CD14-positive monocyte (primary cell): ENCODE results near the gene ADGRG6. TPM values are rescaled to one million over a fixed set of nuclear protein-coding genes. Genes with fewer than 3 reads are reported as not detected.

ENCODE experiments used
- DNase-seq, 3 donors: peaks; one replicate each; pipeline ENCODE4 v3.0.0-alpha.2; 2011 to 2022
- H2AFZ ChIP-seq: 2 replicates; pipeline ENCODE4 v1.6.0; 2012; ENCODE audit warnings: mild to moderate bottlenecking, low read depth, low read length, inconsistent platforms; ENCODE audit not compliant: insufficient read depth, poor library complexity, severe bottlenecking
- H3K27ac ChIP-seq, 2 donors: 1 replicate in 1 of 2; 2 replicates in 1 of 2; pipeline ENCODE4 v1.5.1; 2012 to 2013; ENCODE audit warnings: low read length in 2 of 2, control low read depth in 1 of 2, inconsistent platforms in 1 of 2, low read depth in 1 of 2, mild to moderate bottlenecking in 1 of 2
- H3K27me3 ChIP-seq, 2 donors: one replicate each; pipeline versions ENCODE4 v1.6.0 to v1.6.1; 2011 to 2013; ENCODE audit warnings: low read length in 2 of 2; ENCODE audit not compliant: control insufficient read depth in 2 of 2, insufficient read depth in 2 of 2
- H3K36me3 ChIP-seq, 2 donors: replicated peaks in 1 of 2; 1 replicate in 1 of 2; 2 replicates in 1 of 2; pipeline versions ENCODE4 v1.5.1 to v1.6.1; 2012 to 2013; ENCODE audit warnings: low read length in 2 of 2, control low read depth in 1 of 2, inconsistent platforms in 1 of 2, mild to moderate bottlenecking in 1 of 2; ENCODE audit not compliant: insufficient read depth in 2 of 2, control insufficient read depth in 1 of 2
- H3K4me1 ChIP-seq, 2 donors: 1 replicate in 1 of 2; 2 replicates in 1 of 2; pipeline versions ENCODE4 v1.5.1 to v1.6.1; 2012 to 2013; ENCODE audit warnings: low read length in 2 of 2, control low read depth in 1 of 2, inconsistent platforms in 1 of 2, mild to moderate bottlenecking in 1 of 2, moderate library complexity in 1 of 2; ENCODE audit not compliant: insufficient read depth in 2 of 2, control insufficient read depth in 1 of 2
- H3K4me2 ChIP-seq: replicated peaks from 2 replicates; pipeline ENCODE3; 2012; ENCODE audit warnings: low read length, moderate library complexity, mild to moderate bottlenecking; ENCODE audit not compliant: poor library complexity, severe bottlenecking; ENCODE audit errors: extremely low read depth
- H3K4me3 ChIP-seq, 3 experiments: fragments of 200-600 bp in 1 of 3; sonication (generic) in 1 of 3; replicated peaks in 1 of 3; 1 replicate in 2 of 3; 2 replicates in 1 of 3; pipeline ENCODE4 v1.5.1; 2011 to 2013; ENCODE audit warnings: low read length in 3 of 3, mild to moderate bottlenecking in 3 of 3, control low read depth in 2 of 3, low read depth in 2 of 3, inconsistent platforms in 1 of 3, moderate library complexity in 1 of 3
- H3K79me2 ChIP-seq: 2 replicates; pipeline ENCODE4 v1.6.0; 2012; ENCODE audit warnings: mild to moderate bottlenecking, control low read depth, inconsistent platforms, low read length, moderate library complexity; ENCODE audit not compliant: insufficient read depth
- H3K9ac ChIP-seq: 2 replicates; pipeline ENCODE4 v1.6.0; 2017; ENCODE audit warnings: low read length, mild to moderate bottlenecking; ENCODE audit not compliant: insufficient read depth, poor library complexity, severe bottlenecking
- H3K9me3 ChIP-seq, 2 donors: replicated peaks in 1 of 2; 1 replicate in 1 of 2; 2 replicates in 1 of 2; pipeline versions ENCODE4 v1.5.1 to v1.6.1; 2012 to 2013; ENCODE audit warnings: low read length in 2 of 2, control low read depth in 1 of 2; ENCODE audit not compliant: control insufficient read depth in 1 of 2, insufficient read depth in 1 of 2
- H4K20me1 ChIP-seq: 2 replicates; pipeline ENCODE4 v1.6.0; 2012; ENCODE audit warnings: mild to moderate bottlenecking, low read length, control low read depth, moderate library complexity; ENCODE audit not compliant: insufficient read depth
- H3K27ac Mint-ChIP-seq, 7 donors: one replicate each; pipeline ENCODE4 v1.8.0; 2020; ENCODE audit warnings: mild to moderate bottlenecking in 7 of 7, mixed read lengths in 7 of 7, moderate library complexity in 6 of 7, inconsistent platforms in 2 of 7
- H3K27me3 Mint-ChIP-seq, 3 donors: one replicate each; pipeline ENCODE4 v1.8.0; 2021 to 2022; ENCODE audit warnings: low read depth in 3 of 3, mild to moderate bottlenecking in 3 of 3, mixed read lengths in 3 of 3, moderate library complexity in 3 of 3, inconsistent platforms in 1 of 3
- H3K36me3 Mint-ChIP-seq, 2 donors: one replicate each; pipeline ENCODE4 v1.8.0; 2020; ENCODE audit warnings: mixed read lengths in 2 of 2, inconsistent platforms in 1 of 2, mild to moderate bottlenecking in 1 of 2
- H3K4me1 Mint-ChIP-seq: one replicate; pipeline ENCODE4 v1.8.0; 2020; ENCODE audit warnings: mild to moderate bottlenecking, mixed read lengths
- H3K4me3 Mint-ChIP-seq, 2 donors: one replicate each; pipeline ENCODE4 v1.8.0; 2020; ENCODE audit warnings: mild to moderate bottlenecking in 2 of 2, mixed read lengths in 2 of 2, moderate library complexity in 1 of 2
- H3K9me3 Mint-ChIP-seq, 7 donors: one replicate each; pipeline ENCODE4 v1.8.0; 2020 to 2022; ENCODE audit warnings: mixed read lengths in 7 of 7, mild to moderate bottlenecking in 6 of 7, moderate library complexity in 6 of 7, inconsistent platforms in 2 of 7
- CTCF ChIP-seq: fragments of 200-600 bp; IDR thresholded peaks from one replicate; pipeline ENCODE4 v1.8.0; 2022; ENCODE audit warnings: antibody characterized with exemption, mild to moderate bottlenecking
- WGBS: methylation state at CpG from one replicate; pipeline ENCODE4 v1.1.5; 2013; ENCODE audit warnings: missing lambda C conversion rate; ENCODE audit not compliant: insufficient coverage; 5-methylcytosine and 5-hydroxymethylcytosine counted together
- intact Hi-C, 2 donors: fragments of 100-400 bp; cut with micrococcal nuclease; formaldehyde crosslinking; loops; one replicate each; pipeline versions ENCODE4 v1.15.0 to v1.15.1; 2023
- polyA plus RNA-seq, 3 donors: library from polyadenylated mRNA; depleted of rRNA in 1 of 3; unstranded in 2 of 3; stranded (reverse) in 1 of 3; fragments of 300-500 nt in 2 of 3; fragments of >200 nt in 1 of 3; fragmentation: Illumina TruSeq in 2 of 3; gene quantifications; 1 replicate in 2 of 3; 2 replicates in 1 of 3; pipeline ENCODE4 v1.2.3, GENCODE V29; 2012 to 2021

ADGRG6 gene
- polyA plus RNA-seq, 3 donors = 0.18 to 0.31 TPM; not detected in 1

DNA sequence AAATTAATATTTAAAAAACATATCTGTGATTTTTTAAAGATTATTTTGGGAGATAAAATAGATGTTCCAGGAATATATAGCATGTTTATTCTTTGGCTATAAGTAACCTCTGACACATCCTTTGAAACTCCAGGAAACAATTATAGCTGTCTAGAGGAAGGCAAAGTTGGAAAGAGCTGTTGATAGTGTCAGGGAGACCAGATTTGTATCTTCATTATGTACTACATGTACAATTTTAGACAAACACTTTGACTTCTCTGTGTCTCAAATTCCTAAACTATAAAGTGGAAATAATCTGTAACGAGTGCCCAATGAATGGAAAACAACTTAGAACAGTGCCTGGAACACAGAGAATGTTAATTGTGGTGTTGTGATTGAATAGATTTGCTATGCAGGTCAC lies 25.6 kb upstream of the ADGRG6 start:
- DNase-seq = no peak
- WGBS = no CpG with 5 or more reads among the region's 1 CpG
- Histone ChIP-seq H3K27ac (no peak overlapping the region), H3K4me2 (no peak overlapping the region), H3K9ac (no peak overlapping the region), H3K27me3 (no peaks in the 10 kb centered on the region), H3K9me3 (peaks cover 5% of the 10 kb centered on the region in 2 donors), H4K20me1 (no peaks in the 10 kb centered on the region), H3K4me1 (no peaks in the 10 kb centered on the region), H3K4me3 (no peak overlapping the region), H3K79me2 (no peaks in the 10 kb centered on the region), H2AFZ (no peak overlapping the region), H3K36me3 (no peaks in the 10 kb centered on the region)
- TF ChIP-seq CTCF = no peak
- Mint-ChIP-seq H3K27me3 (peaks cover 0 to 3% (median 0%) of the 10 kb centered on the region in 3 donors), H3K27ac (no peak overlapping the region), H3K4me1 (no peaks in the 10 kb centered on the region), H3K36me3 (no peaks in the 10 kb centered on the region), H3K4me3 (no peak overlapping the region), H3K9me3 (peaks cover 4 to 8% (median 5%) of the 10 kb centered on the region in 7 donors)
- intact Hi-C loops = no loop called here

GRCh38 chr6:142279350-142280180 lies 22.2 kb upstream of the ADGRG6 start:
- H3K9me3 ChIP-seq = peaks cover 5% of the 10 kb centered on the region in 2 donors
- no peak overlapping the region for H2AFZ ChIP-seq
- Mint-ChIP-seq H3K4me1 (no peaks in the 10 kb centered on the region), H3K27me3 (peaks cover 0 to 3% (median 0%) of the 10 kb centered on the region in 3 donors), H3K4me3 (no peak overlapping the region), H3K36me3 (no peaks in the 10 kb centered on the region), H3K9me3 (peaks cover 5 to 14% (median 6%) of the 10 kb centered on the region in 7 donors), H3K27ac (peak overlapping the region in 1 of 7 donors; percentile 8)
- no peak overlapping the region for H3K27ac ChIP-seq
- no peak overlapping the region for H3K4me3 ChIP-seq
- no peak for DNase-seq
- 100% methylated on average over 2 of the region's 5 CpGs for WGBS
- H3K27me3 ChIP-seq = no peaks in the 10 kb centered on the region
- no peaks in the 10 kb centered on the region for H3K36me3 ChIP-seq
- no peak overlapping the region for H3K4me2 ChIP-seq
- no peaks in the 10 kb centered on the region for H4K20me1 ChIP-seq
- no peak overlapping the region for H3K9ac ChIP-seq
- H3K79me2 ChIP-seq = no peaks in the 10 kb centered on the region
- intact Hi-C loops = no loop called here
- TF ChIP-seq CTCF = no peak
- no peaks in the 10 kb centered on the region for H3K4me1 ChIP-seq
